Measurements from ENCODE around the gene PTCH2.
"Not testable (repeated sequence)": the region's sequence is repeated elsewhere in the genome, so short reads cannot be mapped to it uniquely, and the experiment has no call there.

Gene PTCH2

GRCh38 chr1:44827197-44828002, 15.7 kb downstream of the PTCH2 start:
- Histone ChIP-seq H3K36me3 (replicated peaks; ENCODE audit: low read depth, low read length) (no peaks in the 10 kb centered on the region), H3K4me2 (ENCODE audit: low read length) (no peak overlapping the region), H3K79me2 (ENCODE audit: low read length) (no peaks in the 10 kb centered on the region), H3K27ac (ENCODE audit: low read length) (no peak overlapping the region), H2AFZ (ENCODE audit: low read depth, low read length) (no peak overlapping the region), H3K27me3 (ENCODE audit: low read depth, low read length) (no peaks in the 10 kb centered on the region), H3K4me3 (ENCODE audit: low read length) (no peak overlapping the region), H4K20me1 (ENCODE audit: insufficient read depth, low read length) (no peaks in the 10 kb centered on the region), H3K9me3 (ENCODE audit: insufficient read depth, low read length) (no peaks in the 10 kb centered on the region), H3K4me1 (ENCODE audit: low read length) (no peaks in the 10 kb centered on the region), H3K9ac (ENCODE audit: low read length) (no peak overlapping the region)
- no peak for TF ChIP-seq CTCF (IDR thresholded peaks at IDR 0.05; ENCODE audit: low read depth, low read length)
- TF ChIP-seq EZH2phosphoT487 (IDR thresholded peaks at IDR 0.05; ENCODE audit: low read depth) = no peak

- no peak overlapping the region for H3K4me3 ChIP-seq (ENCODE audit: low read length)
- H3K9ac ChIP-seq (ENCODE audit: low read length) = no peak overlapping the region
- no peak overlapping the region for H3K27ac ChIP-seq (ENCODE audit: low read length)
- H3K4me2 ChIP-seq (ENCODE audit: low read length) = no peak overlapping the region
- no peaks in the 10 kb centered on the region for H3K9me3 ChIP-seq (ENCODE audit: insufficient read depth, low read length)
- no peaks in the 10 kb centered on the region for H3K79me2 ChIP-seq (ENCODE audit: low read length)
- H3K4me1 ChIP-seq (ENCODE audit: low read length) = no peaks in the 10 kb centered on the region
- no peak overlapping the region for H2AFZ ChIP-seq (ENCODE audit: low read depth, low read length)
- TF ChIP-seq EZH2phosphoT487 (IDR thresholded peaks at IDR 0.05; ENCODE audit: low read depth) (no peak), CTCF (IDR thresholded peaks at IDR 0.05; ENCODE audit: low read depth, low read length) (no peak)
- no peaks in the 10 kb centered on the region for H3K36me3 ChIP-seq (replicated peaks; ENCODE audit: low read depth, low read length)
- H4K20me1 ChIP-seq (ENCODE audit: insufficient read depth, low read length) = no peaks in the 10 kb centered on the region
- H3K27me3 ChIP-seq (ENCODE audit: low read depth, low read length) = no peaks in the 10 kb centered on the region
Measured at GRCh38 chr1:44826375-44827196, 16.5 kb downstream of the PTCH2 start.

GRCh38 chr1:44824392-44824791, 18.7 kb downstream of the PTCH2 start:
- H4K20me1 ChIP-seq (ENCODE audit: insufficient read depth, low read length); H3K9ac ChIP-seq (ENCODE audit: low read length); H3K27me3 ChIP-seq (ENCODE audit: low read depth, low read length); H3K79me2 ChIP-seq (ENCODE audit: low read length); H3K27ac ChIP-seq (ENCODE audit: low read length); H2AFZ ChIP-seq (ENCODE audit: low read depth, low read length); H3K4me3 ChIP-seq (ENCODE audit: low read length); H3K9me3 ChIP-seq (ENCODE audit: insufficient read depth, low read length); H3K4me1 ChIP-seq (ENCODE audit: low read length); H3K4me2 ChIP-seq (ENCODE audit: low read length); H3K36me3 ChIP-seq (replicated peaks; ENCODE audit: low read depth, low read length): not testable (repeated sequence)

- Histone ChIP-seq H3K9me3 (ENCODE audit: insufficient read depth, low read length) (no peaks in the 10 kb centered on the region), H3K27ac (ENCODE audit: low read length) (no peak overlapping the region), H3K4me2 (ENCODE audit: low read length) (no peak overlapping the region), H3K36me3 (replicated peaks; ENCODE audit: low read depth, low read length) (peaks cover 3% of the 10 kb centered on the region), H3K79me2 (ENCODE audit: low read length) (no peaks in the 10 kb centered on the region), H4K20me1 (ENCODE audit: insufficient read depth, low read length) (no peaks in the 10 kb centered on the region), H3K27me3 (ENCODE audit: low read depth, low read length) (no peaks in the 10 kb centered on the region), H2AFZ (ENCODE audit: low read depth, low read length) (no peak overlapping the region), H3K4me1 (ENCODE audit: low read length) (peaks cover 19% of the 10 kb centered on the region), H3K4me3 (ENCODE audit: low read length) (no peak overlapping the region), H3K9ac (ENCODE audit: low read length) (no peak overlapping the region)
- TF ChIP-seq EZH2phosphoT487 (IDR thresholded peaks at IDR 0.05; ENCODE audit: low read depth) (no peak), CTCF (IDR thresholded peaks at IDR 0.05; ENCODE audit: low read depth, low read length) (no peak)
Measured at GRCh38 chr1:44822981-44823451, 20.0 kb downstream of the PTCH2 start.

Data from OCI-LY3 (cell line).